GM18517 (cell line): ENCODE data around the gene FRMD3.

Experiments
- ATAC-seq: cut with Tn5 transposase; IDR thresholded peaks from one replicate; pipeline ENCODE4 v1.9.1; 2021; ENCODE audit warnings: mild to moderate bottlenecking, moderate library complexity; ENCODE audit not compliant: unreplicated experiment

Gene FRMD3

GRCh38 chr9:83291196-83291595 lies 247.0 kb downstream of the FRMD3 start:
- no peak for ATAC-seq

GRCh38 chr9:83290692-83291091 lies 247.5 kb downstream of the FRMD3 start:
- no peak for ATAC-seq

DNA sequence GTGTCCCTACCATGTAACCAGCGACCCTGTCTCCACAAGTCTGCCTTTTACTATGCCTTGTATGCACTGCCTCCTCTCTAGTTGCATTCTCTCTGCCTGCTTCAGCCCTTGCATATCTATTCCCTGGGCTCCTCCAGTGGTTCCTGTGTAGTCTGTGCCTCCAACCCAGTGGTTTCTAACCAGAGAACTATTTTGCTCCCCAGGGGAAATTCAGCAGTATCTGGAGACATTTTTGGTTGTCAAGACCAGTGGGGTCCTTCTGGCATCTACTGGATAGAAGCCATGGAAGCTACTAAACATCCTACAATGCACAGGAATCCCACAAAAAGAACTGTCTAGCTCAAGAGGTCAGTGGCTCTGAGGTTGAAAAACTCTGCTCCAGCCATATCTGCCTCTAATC lies 251.2 kb downstream of the FRMD3 start:
- no peak for ATAC-seq

- ATAC-seq, result no peak
Measured at GRCh38 chr9:83285445-83286225, 252.6 kb downstream of the FRMD3 start.

DNA sequence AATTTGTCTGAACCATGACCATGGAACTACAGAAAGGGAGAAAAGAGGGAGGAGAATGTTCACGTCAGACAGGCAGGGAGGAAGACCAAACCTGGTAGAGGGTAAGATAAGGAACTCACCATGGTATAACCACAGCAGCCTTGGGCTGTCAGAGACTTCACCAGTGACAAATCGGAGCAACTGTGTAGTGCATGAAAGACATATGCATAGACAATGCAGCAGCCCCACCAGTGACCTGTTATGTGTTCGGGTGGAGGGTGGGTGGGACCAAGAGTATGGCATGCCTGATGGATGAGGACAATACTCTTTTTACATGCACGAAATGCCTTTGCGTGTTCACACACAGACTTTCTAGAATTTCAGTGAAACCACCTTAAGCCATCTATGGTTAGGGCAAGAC lies 253.5 kb downstream of the FRMD3 start:
- ATAC-seq, result no peak

- ATAC-seq, result no peak
Measured at GRCh38 chr9:83283528-83283927, 254.7 kb downstream of the FRMD3 start.

GRCh38 chr9:83281306-83282255 lies 256.6 kb downstream of the FRMD3 start:
- no peak for ATAC-seq

DNA sequence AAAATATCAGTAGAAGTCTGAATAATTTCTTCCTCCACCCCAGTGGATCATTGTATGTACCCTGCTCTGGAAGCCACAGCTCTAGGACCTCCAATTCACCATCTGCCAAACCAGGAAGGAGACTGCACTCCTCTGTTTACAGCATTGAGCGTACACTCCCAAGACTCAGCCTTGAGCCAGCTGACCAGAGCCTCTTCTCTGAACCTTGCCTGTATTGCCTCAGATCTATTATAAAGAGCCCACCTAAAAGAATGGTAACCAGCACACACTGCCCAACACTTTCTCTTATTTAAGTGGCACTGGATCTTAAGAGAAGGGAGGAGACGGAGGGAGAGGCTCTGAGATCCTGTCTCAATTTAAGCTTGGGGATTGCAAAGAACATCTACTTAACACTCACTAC lies 257.4 kb downstream of the FRMD3 start:
- ATAC-seq, result no peak

DNA sequence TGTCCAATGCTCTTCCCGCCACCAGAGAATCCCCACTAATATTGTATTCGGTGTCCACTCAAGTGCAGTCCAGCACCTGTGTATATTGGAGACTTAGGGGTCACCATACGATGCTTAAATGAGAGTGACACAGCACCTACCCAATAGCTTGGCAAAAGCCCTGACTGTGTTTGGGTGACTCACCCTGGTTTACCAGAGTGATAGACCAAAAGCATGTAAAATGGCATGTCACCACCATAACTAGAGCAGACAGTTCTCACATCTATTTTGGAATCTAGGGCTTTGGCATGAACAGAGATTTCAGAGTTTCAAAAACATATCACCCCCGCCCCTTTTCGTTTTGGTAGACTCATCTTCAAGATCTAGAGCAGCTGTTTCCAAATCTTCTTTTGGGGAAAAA lies 257.9 kb downstream of the FRMD3 start:
- ATAC-seq, result no peak

DNA sequence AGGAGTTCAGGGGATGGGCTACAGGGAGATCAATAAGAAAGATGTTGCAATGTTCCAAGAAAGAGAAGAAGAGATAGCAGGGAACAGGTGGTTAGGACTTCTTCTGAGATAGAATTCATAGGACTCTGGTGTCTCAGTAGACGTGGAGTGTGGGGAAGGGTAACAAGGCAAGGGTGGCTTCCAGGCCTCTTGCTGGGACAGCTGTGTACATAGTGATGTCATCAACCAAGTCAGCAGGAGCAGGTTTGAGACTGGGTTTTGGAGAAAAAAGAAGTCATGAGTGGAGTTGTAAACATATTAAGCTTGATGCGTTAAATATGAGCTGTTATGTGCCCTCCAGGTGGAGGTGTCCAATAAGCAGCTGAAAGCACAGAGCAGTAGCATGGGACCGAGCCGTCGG lies 263.4 kb downstream of the FRMD3 start:
- no peak for ATAC-seq

DNA sequence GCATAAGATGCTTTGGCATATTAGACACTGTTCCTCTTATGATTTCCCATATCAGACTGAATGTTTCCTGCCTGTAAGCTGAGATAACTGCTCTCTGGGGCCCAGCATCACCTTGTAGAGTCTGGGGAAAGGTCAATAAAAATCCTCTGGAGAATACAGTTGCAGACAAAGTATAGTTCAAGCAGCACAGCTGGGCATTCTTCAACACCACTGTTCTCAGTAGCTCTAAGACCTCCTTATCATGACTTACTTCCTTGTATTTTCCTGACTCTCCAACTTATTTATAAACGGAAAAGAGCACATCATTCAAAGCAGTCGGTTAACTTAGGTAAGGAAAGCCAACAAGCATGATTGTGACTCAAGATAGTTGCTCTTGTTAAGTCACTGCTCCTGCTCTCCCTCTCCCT lies 266.5 kb downstream of the FRMD3 start:
- ATAC-seq, result no peak

DNA sequence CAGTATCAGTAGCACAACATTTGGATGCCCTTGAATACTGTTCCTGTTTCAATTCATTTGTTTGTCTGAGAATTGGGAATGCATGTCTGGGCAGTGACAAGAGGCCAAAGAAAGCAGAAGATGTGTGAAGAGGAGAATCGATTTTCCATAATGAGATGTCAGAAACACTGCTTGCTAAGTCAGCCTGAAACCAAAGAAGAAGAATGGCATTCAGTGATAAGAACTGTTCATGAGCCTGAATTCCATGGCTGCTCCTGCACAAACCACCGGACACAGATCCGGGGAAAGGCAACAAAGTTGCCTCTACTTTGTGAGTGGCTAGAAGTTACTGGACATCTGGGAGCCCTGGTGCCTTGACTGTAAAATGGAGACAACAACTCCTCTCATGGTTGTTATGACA lies 268.1 kb downstream of the FRMD3 start:
- no peak for ATAC-seq

GRCh38 chr9:83267741-83268140 lies 270.5 kb downstream of the FRMD3 start:
- ATAC-seq, result no peak

DNA sequence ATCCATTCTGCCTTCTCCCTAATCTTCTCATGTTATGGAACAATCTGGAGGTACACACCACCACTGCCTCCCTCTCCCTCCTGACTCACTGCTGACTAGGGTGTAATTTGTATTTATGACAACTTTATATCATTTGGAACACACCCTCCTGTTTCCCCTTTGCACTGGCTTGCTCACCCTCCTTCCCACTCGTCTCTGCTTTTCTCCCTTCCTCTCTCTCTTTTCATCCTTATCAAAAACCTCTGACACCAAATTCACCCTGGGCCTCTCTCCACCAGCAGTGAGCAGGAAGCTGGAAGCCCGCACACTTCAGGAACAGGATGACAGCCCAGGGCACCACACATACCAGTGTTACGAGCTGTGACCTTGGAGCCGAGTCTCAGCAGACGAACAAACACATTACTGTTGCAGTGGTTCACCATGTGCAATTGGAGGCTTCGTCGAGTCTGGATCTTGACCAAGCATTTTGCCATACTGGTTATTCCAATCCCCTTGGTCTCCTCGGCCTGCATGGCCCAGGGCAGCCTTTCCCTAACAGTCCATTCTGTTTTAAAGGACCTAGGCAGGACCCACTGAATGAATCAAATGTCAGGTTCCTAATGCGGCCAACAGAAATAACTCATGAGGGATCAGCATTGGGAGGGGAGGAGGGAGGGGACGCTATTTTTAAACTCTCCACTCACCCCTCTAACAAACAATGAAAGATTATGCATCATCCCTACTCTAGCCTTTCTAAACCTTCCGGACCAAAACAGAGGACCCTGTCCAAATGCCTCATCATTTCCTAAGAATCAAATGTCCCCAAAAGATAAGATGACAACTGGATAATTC lies 271.3 kb downstream of the FRMD3 start:
- ATAC-seq, result no peak

- no peak for ATAC-seq
Measured at GRCh38 chr9:83266331-83266665, 271.9 kb downstream of the FRMD3 start.

DNA sequence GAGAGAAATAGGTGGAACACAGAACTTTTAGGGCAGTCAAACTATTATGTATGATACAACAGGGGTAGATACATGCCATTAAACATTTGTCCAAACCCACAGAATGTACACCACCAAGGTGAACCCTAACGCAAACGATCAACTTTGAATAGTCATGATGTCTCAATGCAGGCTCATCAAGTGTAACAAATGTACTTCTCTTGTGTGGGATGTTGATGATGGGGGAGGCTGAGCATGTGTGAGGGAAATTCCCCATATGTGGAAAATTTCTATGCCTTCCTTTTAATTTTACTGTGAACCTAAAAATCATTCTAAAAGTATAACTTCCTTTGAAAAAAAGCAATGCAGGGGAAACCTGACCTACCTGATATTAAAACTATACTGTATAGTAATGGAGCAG lies 273.9 kb downstream of the FRMD3 start:
- ATAC-seq, result no peak

- no peak for ATAC-seq
Measured at GRCh38 chr9:83259558-83259957, 278.6 kb downstream of the FRMD3 start.

- no peak for ATAC-seq
Measured at GRCh38 chr9:83257937-83258891, 280.0 kb downstream of the FRMD3 start.

GRCh38 chr9:83247732-83248131 lies 290.5 kb downstream of the FRMD3 start:
- ATAC-seq, result peak; percentile 77

DNA sequence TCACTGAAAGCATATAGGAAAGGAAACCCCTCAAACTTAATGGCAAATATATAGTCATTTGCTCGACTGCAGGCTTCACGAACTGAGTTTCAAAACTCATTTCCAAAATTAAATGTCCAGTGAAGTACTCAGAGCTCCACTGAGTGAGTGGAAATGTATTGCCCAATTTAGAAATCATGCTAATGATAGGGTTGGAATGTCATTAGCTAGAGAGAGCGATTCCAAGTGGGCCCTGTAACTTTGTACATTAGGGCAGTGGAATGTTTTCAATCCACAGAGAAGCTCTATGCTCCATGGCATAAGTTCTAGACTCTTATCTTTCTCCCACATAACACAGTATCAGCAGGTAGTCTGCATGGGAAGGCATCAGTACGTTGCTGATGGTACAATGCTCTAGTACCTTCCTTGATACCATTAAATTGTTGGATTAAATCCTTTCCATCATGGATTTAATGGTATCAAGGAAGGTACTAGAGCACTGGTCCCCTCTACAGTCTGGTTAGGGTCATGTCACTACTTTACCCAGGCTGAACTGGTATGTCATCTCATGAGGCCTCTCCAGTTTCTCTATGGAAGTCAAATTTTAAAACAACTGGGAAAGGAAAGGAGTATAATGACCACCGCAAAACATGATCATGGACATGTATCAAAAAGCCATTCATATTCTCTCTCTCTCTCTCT lies 292.1 kb downstream of the FRMD3 start:
- ATAC-seq, result no peak
